HL-60 (cell line): ENCODE results near the gene FCAMR.

Experiments used
- DNase-seq, 2 experiments: peaks; one replicate each; pipeline ENCODE4 v3.0.0-alpha.2; 2010 to 2020; ENCODE audit warnings: low read depth in 1 of 2, low spot score in 1 of 2
- H3K27ac ChIP-seq: fragments of 250-450 bp; sonication (Bioruptor Pico); replicated peaks from 2 replicates; pipeline ENCODE4 v1.5.1; 2020; ENCODE audit warnings: mild to moderate bottlenecking, moderate library complexity
- H3K27me3 ChIP-seq: fragments of 250-450 bp; sonication (Bioruptor Pico); 2 replicates; pipeline ENCODE4 v1.5.1; 2021; ENCODE audit warnings: mild to moderate bottlenecking, moderate library complexity; ENCODE audit not compliant: insufficient read depth, poor library complexity, severe bottlenecking
- H3K4me3 ChIP-seq: replicated peaks from 2 replicates; pipeline ENCODE4 v1.5.1; 2011; ENCODE audit warnings: mild to moderate bottlenecking, control low read depth, low read length; ENCODE audit not compliant: insufficient read depth
- CTCF ChIP-seq: IDR thresholded peaks from one replicate; pipeline ENCODE4 v1.5.1; 2011; ENCODE audit warnings: low read length, control low read depth, inconsistent platforms; ENCODE audit not compliant: insufficient read depth
- GABPA ChIP-seq: IDR thresholded peaks from 2 replicates; pipeline ENCODE4 v1.6.1; 2012; ENCODE audit warnings: low read depth
- POLR2AphosphoS5 ChIP-seq: IDR thresholded peaks from 2 replicates; pipeline ENCODE4 v1.6.1; 2012; ENCODE audit warnings: low read depth
- REST ChIP-seq: IDR thresholded peaks from 2 replicates; pipeline ENCODE4 v1.6.1; 2012; ENCODE audit warnings: low read depth; ENCODE audit not compliant: insufficient replicate concordance
- SPI1 ChIP-seq: IDR thresholded peaks from 2 replicates; pipeline ENCODE4 v1.6.1; 2012; ENCODE audit warnings: low read depth, mild to moderate bottlenecking, borderline replicate concordance
- long read RNA-seq: library from polyadenylated mRNA; unstranded; transcript quantifications from one replicate; pipeline ENCODE4 v2.0.0, GENCODE V29; 2020

Gene FCAMR, protein sequence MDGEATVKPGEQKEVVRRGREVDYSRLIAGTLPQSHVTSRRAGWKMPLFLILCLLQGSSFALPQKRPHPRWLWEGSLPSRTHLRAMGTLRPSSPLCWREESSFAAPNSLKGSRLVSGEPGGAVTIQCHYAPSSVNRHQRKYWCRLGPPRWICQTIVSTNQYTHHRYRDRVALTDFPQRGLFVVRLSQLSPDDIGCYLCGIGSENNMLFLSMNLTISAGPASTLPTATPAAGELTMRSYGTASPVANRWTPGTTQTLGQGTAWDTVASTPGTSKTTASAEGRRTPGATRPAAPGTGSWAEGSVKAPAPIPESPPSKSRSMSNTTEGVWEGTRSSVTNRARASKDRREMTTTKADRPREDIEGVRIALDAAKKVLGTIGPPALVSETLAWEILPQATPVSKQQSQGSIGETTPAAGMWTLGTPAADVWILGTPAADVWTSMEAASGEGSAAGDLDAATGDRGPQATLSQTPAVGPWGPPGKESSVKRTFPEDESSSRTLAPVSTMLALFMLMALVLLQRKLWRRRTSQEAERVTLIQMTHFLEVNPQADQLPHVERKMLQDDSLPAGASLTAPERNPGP
- long read RNA-seq: 0 reads

DNA sequence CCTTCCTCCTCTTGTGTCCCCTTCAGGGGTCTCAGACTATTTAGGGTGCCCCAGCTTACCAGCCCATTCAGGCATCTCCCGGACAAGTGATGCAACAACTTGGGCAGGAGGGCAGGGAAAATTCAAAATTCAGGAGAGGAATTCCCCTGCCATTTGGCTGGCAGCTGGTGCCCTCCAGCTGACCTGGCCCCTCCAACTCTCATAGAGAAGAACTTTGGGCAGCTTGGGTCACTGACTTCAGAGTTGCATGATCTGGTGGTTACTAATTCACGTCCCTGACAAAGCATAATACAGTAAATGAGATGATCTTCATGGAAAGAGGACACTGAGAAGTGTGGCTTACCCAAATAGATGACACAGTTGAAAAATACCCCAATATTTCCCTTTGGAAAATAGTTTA lies at the start of gene FCAMR:
Gene FCAMR, minus strand, starts transcription at position 15 of the 400 bp plus-strand sequence. CDS start 335 bp downstream, outside the sequence.
- no peak for DNase-seq
- H3K4me3 ChIP-seq: no peak within 1 kb of the TSS
- H3K27me3 ChIP-seq: no peaks in the 10 kb centered on the region
- H3K27ac ChIP-seq: no peak within 1 kb of the TSS
- TF ChIP-seq GABPA (no peak), REST (no peak), POLR2AphosphoS5 (no peak), CTCF (no peak)

DNA sequence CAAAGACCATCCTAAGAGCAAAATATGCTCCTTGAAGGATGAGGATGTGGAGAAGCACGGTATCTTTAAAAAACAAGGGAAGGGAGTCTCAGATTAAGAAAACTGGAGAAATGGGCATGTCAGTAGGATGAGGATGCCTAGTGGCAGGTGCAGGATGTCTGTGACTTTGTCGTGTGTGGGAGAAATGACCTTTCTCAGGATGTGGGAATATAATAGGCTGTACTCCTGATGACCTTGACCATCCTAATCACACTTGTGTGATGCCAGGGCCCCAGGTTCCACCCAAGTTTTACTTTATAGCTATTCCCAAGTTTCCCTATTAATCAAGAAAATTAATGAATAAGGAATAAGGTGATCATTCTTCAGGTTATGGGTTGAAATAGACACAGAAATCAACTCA lies 49.4 kb upstream of the FCAMR start:
- no peak overlapping the region for H3K27ac ChIP-seq
- no peak for DNase-seq
- no peaks in the 10 kb centered on the region for H3K27me3 ChIP-seq
- no peak for TF ChIP-seq CTCF
- TF ChIP-seq GABPA: no peak
- no peak for TF ChIP-seq POLR2AphosphoS5
- TF ChIP-seq SPI1: no peak
- no peak for TF ChIP-seq REST
- H3K4me3 ChIP-seq: no peak overlapping the region

GRCh38 chr1:207019161-207019560 lies 48.9 kb upstream of the FCAMR start:
- TF ChIP-seq POLR2AphosphoS5 (no peak), GABPA (no peak), REST (no peak), SPI1 (no peak), CTCF (no peak)
- DNase-seq: no peak
- no peaks in the 10 kb centered on the region for H3K27me3 ChIP-seq
- no peak overlapping the region for H3K27ac ChIP-seq
- no peak overlapping the region for H3K4me3 ChIP-seq
